Measurements from ENCODE around the gene OR5K4. TPM values are rescaled to one million over a fixed set of nuclear protein-coding genes. Genes with fewer than 3 reads are reported as not detected.

Gene OR5K4
- total and polyA plus RNA-seq, 2 of the 8 experiments (the other 6 are each of a cell fraction or from before 2014, with no cell fraction given): not detected

GRCh38 chr3:98341758-98342157, 11.9 kb upstream of the OR5K4 start:
- no peak overlapping the region for H4K91ac ChIP-seq (replicated peaks; ENCODE audit: insufficient read length, low read length)
- no peak for TF ChIP-seq RNF2 (IDR thresholded peaks at IDR 0.05; ENCODE audit: borderline replicate concordance, low read depth, low read length, missing control alignments, poor library complexity, severe bottlenecking)
- TF ChIP-seq TCF12 (IDR thresholded peaks at IDR 0.05; ENCODE audit: low read depth, low read length): no peak
- no peak for TF ChIP-seq TBP (IDR thresholded peaks at IDR 0.05; ENCODE audit: low read depth, low read length)
- TF ChIP-seq ZNF274 (IDR thresholded peaks at IDR 0.05; ENCODE audit: borderline replicate concordance, extremely low read depth, low read length): no peak
- no peak for TF ChIP-seq KDM1A (IDR thresholded peaks at IDR 0.05; ENCODE audit: borderline replicate concordance, low read length)
- TF ChIP-seq HDAC2 (IDR thresholded peaks at IDR 0.05; ENCODE audit: borderline replicate concordance in 1 of 2, low read depth in 2 of 2, low read length in 2 of 2): no peak
- TF ChIP-seq EGR1 (IDR thresholded peaks at IDR 0.05; ENCODE audit: borderline replicate concordance, low read depth, low read length): no peak
- TF ChIP-seq SUZ12 (IDR thresholded peaks at IDR 0.05; ENCODE audit: low read length): no peak
- TF ChIP-seq TEAD4 (IDR thresholded peaks at IDR 0.05; ENCODE audit: low read depth, low read length): no peak
- TF ChIP-seq, protein P1, sequence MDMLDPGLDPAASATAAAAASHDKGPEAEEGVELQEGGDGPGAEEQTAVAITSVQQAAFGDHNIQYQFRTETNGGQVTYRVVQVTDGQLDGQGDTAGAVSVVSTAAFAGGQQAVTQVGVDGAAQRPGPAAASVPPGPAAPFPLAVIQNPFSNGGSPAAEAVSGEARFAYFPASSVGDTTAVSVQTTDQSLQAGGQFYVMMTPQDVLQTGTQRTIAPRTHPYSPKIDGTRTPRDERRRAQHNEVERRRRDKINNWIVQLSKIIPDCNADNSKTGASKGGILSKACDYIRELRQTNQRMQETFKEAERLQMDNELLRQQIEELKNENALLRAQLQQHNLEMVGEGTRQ (IDR thresholded peaks at IDR 0.05; ENCODE audit: low read length): no peak
- no peak for TF ChIP-seq YY1 (IDR thresholded peaks at IDR 0.05; ENCODE audit: low read depth, low read length)
- TF ChIP-seq JUND (IDR thresholded peaks at IDR 0.05; ENCODE audit: low read length): no peak
- TF ChIP-seq RBBP5 (IDR thresholded peaks at IDR 0.05; ENCODE audit: borderline replicate concordance, low read depth, low read length): no peak

More at GRCh38 chr3:98341758-98342157, 11.9 kb upstream of the OR5K4 start:
- no peak overlapping the region for H2AK5ac ChIP-seq (ENCODE audit: low read depth, low read length)
- no peaks in the 10 kb centered on the region for H3K23me2 ChIP-seq (ENCODE audit: low read depth, low read length)
- no peaks in the 10 kb centered on the region for H3K9me3 ChIP-seq (ENCODE audit: insufficient read depth in 2 of 2, low read depth in 1 of 2, low read length in 1 of 2)
- H4K8ac ChIP-seq (ENCODE audit: extremely low read depth, insufficient read depth, low read length): no peak overlapping the region
- no peak overlapping the region for H3K9ac ChIP-seq (replicated peaks in 1 of 4; ENCODE audit: extremely low read depth in 1 of 4, low read depth in 3 of 4, low read length in 3 of 4)
- H4K5ac ChIP-seq (ENCODE audit: insufficient read length, low read depth, low read length): no peak overlapping the region
- no peak overlapping the region for H3K4me3 ChIP-seq (ENCODE audit: extremely low read depth in 1 of 4, insufficient read depth in 2 of 4, low read depth in 3 of 4, low read length in 4 of 4)
- H3K4me2 ChIP-seq (ENCODE audit: insufficient read depth in 1 of 2, low read depth in 2 of 2, low read length in 2 of 2): no peak overlapping the region
- no peaks in the 10 kb centered on the region for H3K79me2 ChIP-seq (ENCODE audit: control insufficient read depth in 1 of 2, insufficient read depth in 2 of 2, low read length in 2 of 2)
- no peak overlapping the region for H3K18ac ChIP-seq (ENCODE audit: extremely low read depth, low read length)
- H3K27me3 ChIP-seq (replicated peaks in 1 of 4; ENCODE audit: control insufficient read depth in 3 of 4, extremely low read depth in 1 of 4, insufficient read depth in 3 of 4, low read length in 3 of 4): no peaks in the 10 kb centered on the region
- H3K4ac ChIP-seq (replicated peaks; ENCODE audit: insufficient read length, low read depth, low read length): no peak overlapping the region
- H3K27ac ChIP-seq (ENCODE audit: low read depth, low read length): no peak overlapping the region
- no peak overlapping the region for H2BK12ac ChIP-seq (ENCODE audit: low read depth, low read length)
- H3K23ac ChIP-seq (ENCODE audit: insufficient read length): no peak overlapping the region
- H4K20me1 ChIP-seq (replicated peaks in 1 of 2; ENCODE audit: control insufficient read depth in 1 of 2, insufficient read depth in 2 of 2, low read length in 2 of 2): no peaks in the 10 kb centered on the region
- H2BK5ac ChIP-seq (ENCODE audit: low read depth, low read length): no peak overlapping the region
- no peaks in the 10 kb centered on the region for H3K4me1 ChIP-seq (replicated peaks in 1 of 4; ENCODE audit: control insufficient read depth in 3 of 4, insufficient read depth in 4 of 4, low read length in 3 of 4)
- WGBS, 2 experiments (ENCODE audit: extremely low coverage in 1 of 2, insufficient coverage in 1 of 2, insufficient read length in 1 of 2, insufficient replicate concordance in 2 of 2, low coverage in 1 of 2, low lambda C conversion rate in 2 of 2, missing lambda C conversion rate in 1 of 2): 93% methylated on average over 6 of the region's 6 CpGs; no CpG with 5 or more reads in 1 of the 2 experiments
- no peak overlapping the region for H2BK20ac ChIP-seq (ENCODE audit: low read length)
- DNase-seq (ENCODE audit: low read depth in 1 of 2, low spot score in 2 of 2): no peak
- H3K56ac ChIP-seq (replicated peaks; ENCODE audit: insufficient read length, low read depth, low read length): no peak overlapping the region
- ChIA-PET CTCF (ENCODE audit: partially characterized antibody) (interaction anchor here (0.7 to 5.5 kb wide), 3 partner anchors 9 to 302 kb away, joined by 3 to 65 read pairs (median 4); no protein-coding TSS in a partner anchor), POLR2A (ENCODE audit: partially characterized antibody) (no interaction called here)
- no peak overlapping the region for H2BK15ac ChIP-seq (ENCODE audit: low read length)
- H3K36me3 ChIP-seq (ENCODE audit: control insufficient read depth in 2 of 4, insufficient read depth in 4 of 4, low read length in 3 of 4): no peaks in the 10 kb centered on the region
- H3K79me1 ChIP-seq (ENCODE audit: low read depth, low read length): no peaks in the 10 kb centered on the region
- H2AFZ ChIP-seq (ENCODE audit: low read length): no peak overlapping the region
- H2BK120ac ChIP-seq (replicated peaks; ENCODE audit: low read depth, low read length): no peak overlapping the region
- no peak for FAIRE-seq
- H3K14ac ChIP-seq (ENCODE audit: insufficient read length): no peak overlapping the region

All from H1 (cell line).